Common myeloid progenitor, CD34-positive (primary cell): Measurements from ENCODE around the gene LEF1.

Source experiments
- CTCF ChIA-PET: fragments of 350-600 bp; sonication (Branson Sonifier 250); formaldehyde crosslinking; loops from one replicate; lab custom pipeline; 2021; ENCODE audit warnings: antibody characterized with exemption; lab: Charles Lee
- POLR2A ChIA-PET: fragments of 350-600 bp; sonication (Branson Sonifier 250); formaldehyde crosslinking; loops from one replicate; lab custom pipeline; 2021; ENCODE audit warnings: antibody characterized with exemption; lab: Charles Lee
- DNase-seq, 3 donors: peaks; one replicate each; pipeline versions ENCODE4 v3.0.0 to v3.0.0-alpha.2; 2013
- H3K27ac ChIP-seq, 2 experiments: 1 replicate in 1 of 2; 2 replicates in 1 of 2; pipeline ENCODE4 v1.7.0; 2013; ENCODE audit warnings: inconsistent platforms in 2 of 2, low read length in 2 of 2, mild to moderate bottlenecking in 2 of 2, low read depth in 1 of 2, moderate library complexity in 1 of 2; ENCODE audit not compliant: severe bottlenecking in 2 of 2, insufficient read depth in 1 of 2, poor library complexity in 1 of 2
- H3K27me3 ChIP-seq, 5 experiments: replicated peaks in 2 of 5; 1 replicate in 3 of 5; 2 replicates in 2 of 5; pipeline versions ENCODE4 v1.6.1 to v1.7.0; 2013; ENCODE audit warnings: low read length in 4 of 5, mild to moderate bottlenecking in 2 of 5, moderate library complexity in 2 of 5, inconsistent platforms in 1 of 5; ENCODE audit not compliant: insufficient read depth in 5 of 5, control insufficient read depth in 4 of 5
- H3K36me3 ChIP-seq, 4 experiments: 1 replicate in 2 of 4; 2 replicates in 2 of 4; pipeline versions ENCODE4 v1.6.1 to v1.7.0; 2013; ENCODE audit warnings: low read length in 3 of 4, control low read depth in 1 of 4, mild to moderate bottlenecking in 1 of 4; ENCODE audit not compliant: control insufficient read depth in 4 of 4, insufficient read depth in 4 of 4
- H3K4me1 ChIP-seq, 4 experiments: 1 replicate in 3 of 4; 2 replicates in 1 of 4; pipeline versions ENCODE4 v1.6.1 to v1.7.1; 2013; ENCODE audit warnings: low read length in 3 of 4, mild to moderate bottlenecking in 3 of 4, control low read depth in 1 of 4, inconsistent platforms in 1 of 4, moderate library complexity in 1 of 4; ENCODE audit not compliant: control insufficient read depth in 4 of 4, insufficient read depth in 4 of 4; ENCODE audit errors: control extremely low read depth in 1 of 4
- H3K4me3 ChIP-seq, 7 experiments: 1 replicate in 4 of 7; 2 replicates in 3 of 7; pipeline versions ENCODE4 v1.5.1 to v1.7.0; 2013; ENCODE audit warnings: mild to moderate bottlenecking in 7 of 7, low read length in 6 of 7, moderate library complexity in 6 of 7, inconsistent platforms in 2 of 7, low read depth in 2 of 7, control low read depth in 1 of 7; ENCODE audit not compliant: insufficient read depth in 4 of 7, control insufficient read depth in 1 of 7; ENCODE audit errors: extremely low read depth in 1 of 7
- H3K9me3 ChIP-seq, 5 experiments: 1 replicate in 4 of 5; 2 replicates in 1 of 5; pipeline versions ENCODE4 v1.6.1 to v1.7.1; 2013; ENCODE audit warnings: low read length in 4 of 5, mild to moderate bottlenecking in 2 of 5, inconsistent platforms in 1 of 5, low read depth in 1 of 5, moderate library complexity in 1 of 5; ENCODE audit not compliant: control insufficient read depth in 4 of 5, insufficient read depth in 2 of 5; ENCODE audit errors: control extremely low read depth in 1 of 5
- WGBS: methylation state at CpG from one replicate; pipeline ENCODE4 v1.1.5; 2013; ENCODE audit not compliant: insufficient coverage; 5-methylcytosine and 5-hydroxymethylcytosine counted together

LEF1 gene

DNA sequence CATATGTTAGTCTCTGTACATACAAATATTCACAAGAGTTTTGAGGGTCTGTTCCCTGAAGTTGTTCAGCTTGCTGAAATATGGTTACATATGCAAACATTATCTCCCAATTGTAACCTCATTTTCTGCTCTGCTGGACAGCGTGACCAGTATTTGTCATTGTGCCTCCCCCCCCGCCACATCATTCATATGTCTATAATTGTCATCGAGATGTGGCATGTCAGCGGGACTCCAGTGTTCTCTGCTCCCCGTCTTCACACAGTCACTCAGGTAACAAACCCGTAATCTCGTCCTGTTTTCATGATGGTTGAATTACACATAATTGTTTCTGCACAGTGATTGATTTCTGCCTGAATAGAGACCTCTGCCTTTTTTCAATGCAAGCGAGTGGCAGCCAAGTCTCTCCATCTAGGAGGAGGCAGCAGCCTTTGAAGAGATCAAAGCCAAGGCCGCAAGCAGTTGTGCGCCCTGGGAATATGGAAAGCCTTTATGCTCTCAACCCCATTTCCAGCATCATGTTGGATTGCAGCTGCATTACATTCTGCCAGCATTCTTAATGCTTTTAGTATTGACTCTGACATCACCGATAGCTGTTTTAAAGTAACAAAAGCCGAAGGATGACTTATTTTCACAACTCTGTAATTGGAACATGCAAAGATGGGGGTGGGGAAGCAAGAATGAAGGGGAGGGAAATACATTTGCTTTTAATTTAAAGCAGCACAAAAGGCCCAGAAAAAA, 27.4 kb downstream of the LEF1 start:
- no peak for DNase-seq
- Histone ChIP-seq H3K27me3 (no peaks in the 10 kb centered on the region), H3K4me1 (no peaks in the 10 kb centered on the region), H3K27ac (no peak overlapping the region), H3K36me3 (no peaks in the 10 kb centered on the region), H3K4me3 (no peak overlapping the region), H3K9me3 (no peaks in the 10 kb centered on the region)
- ChIA-PET CTCF (interaction anchor here (0.7 kb wide), 1 partner anchor 121 kb away, joined by 4 read pairs; no protein-coding TSS in a partner anchor), POLR2A (no interaction called here)
- WGBS = 100% methylated on average over 10 of the region's 12 CpGs

DNA sequence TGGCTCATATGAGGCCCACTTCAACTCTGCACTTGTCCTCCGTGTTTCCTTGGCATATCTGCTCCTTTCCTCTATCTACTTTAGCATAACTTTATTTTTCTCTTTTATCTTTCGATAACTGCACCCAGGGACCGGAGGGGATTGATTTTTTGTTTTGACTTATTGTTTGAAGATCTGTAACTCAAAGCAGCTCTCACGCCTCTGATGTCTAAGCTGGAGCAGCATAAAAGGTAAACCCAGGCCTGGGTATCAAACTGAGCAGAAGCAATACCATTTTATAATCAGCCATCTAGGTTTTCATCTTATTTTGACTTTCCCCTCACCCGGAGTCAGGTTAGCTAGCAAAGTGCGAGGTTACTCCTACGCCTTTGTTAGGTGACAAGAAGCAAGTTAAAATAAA, 28.4 kb downstream of the LEF1 start:
- no peak for DNase-seq
- Histone ChIP-seq H3K9me3 (no peaks in the 10 kb centered on the region), H3K27ac (no peak overlapping the region), H3K4me1 (no peaks in the 10 kb centered on the region), H3K4me3 (no peak overlapping the region), H3K36me3 (no peaks in the 10 kb centered on the region), H3K27me3 (no peaks in the 10 kb centered on the region)
- ChIA-PET CTCF (no interaction called here), POLR2A (no interaction called here)
- WGBS = 100% methylated on average over 1 of the region's 7 CpGs

DNA sequence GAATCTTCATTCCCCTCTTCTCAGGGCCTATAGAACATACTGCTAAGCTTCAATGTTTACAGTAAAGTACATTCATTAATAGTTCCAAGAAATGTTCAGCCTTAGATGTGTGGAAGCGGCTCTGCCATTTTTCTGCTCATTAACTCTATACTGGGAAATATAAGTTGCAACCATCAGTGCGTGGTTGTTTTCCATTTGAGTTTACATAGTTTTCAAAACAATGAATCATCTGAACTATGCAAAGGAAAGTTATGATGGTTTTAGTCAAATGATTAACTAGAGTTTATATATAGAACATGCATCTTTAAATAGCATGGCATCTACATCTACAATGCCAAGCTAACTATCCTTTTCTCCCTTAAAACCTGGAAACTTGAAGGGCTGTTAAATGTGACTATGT, 29.6 kb downstream of the LEF1 start:
- Histone ChIP-seq H3K4me3 (no peak overlapping the region), H3K27ac (no peak overlapping the region), H3K4me1 (no peaks in the 10 kb centered on the region), H3K36me3 (no peaks in the 10 kb centered on the region), H3K9me3 (no peaks in the 10 kb centered on the region), H3K27me3 (no peaks in the 10 kb centered on the region)
- CTCF ChIA-PET = interaction anchor here (1.5 kb wide), 1 partner anchor 79 kb away, joined by 3 read pairs; no protein-coding TSS in a partner anchor
- no CpG with 5 or more reads among the region's 2 CpGs for whole genome bisulfite sequencing
- POLR2A ChIA-PET = no interaction called here
- no peak for DNase-seq

DNA sequence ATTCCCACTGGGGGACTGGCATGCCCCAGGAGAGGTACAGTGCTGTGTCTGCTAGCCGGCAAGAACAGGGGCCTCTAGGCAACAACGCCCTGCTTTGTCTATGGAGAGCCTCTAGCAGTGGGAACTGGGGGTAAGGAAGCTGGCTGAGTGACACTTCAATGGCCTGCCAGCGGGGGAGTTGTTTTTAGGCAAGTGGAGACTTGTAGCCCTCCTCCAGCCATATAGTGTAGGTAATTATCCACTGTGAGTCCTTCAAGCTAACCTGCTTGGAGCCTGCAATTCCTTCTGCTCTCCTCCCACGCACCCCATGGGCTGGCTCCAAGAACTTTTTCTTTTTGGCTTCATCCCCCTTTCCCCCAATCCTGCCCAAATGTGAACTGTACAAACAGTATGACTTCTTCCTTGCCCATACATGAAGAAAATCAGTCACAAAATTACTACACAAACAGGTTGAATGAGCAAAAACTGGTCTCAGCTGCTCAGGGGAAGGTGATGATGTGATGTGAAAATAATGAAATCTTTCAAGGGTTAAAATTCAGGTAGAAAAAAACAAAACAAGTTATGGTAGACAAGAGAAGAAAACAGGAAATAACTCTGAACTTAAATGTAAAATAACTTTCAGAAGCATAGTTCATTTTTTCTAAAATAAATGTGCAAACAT, 33.1 kb downstream of the LEF1 start:
- 97% methylated on average over 3 of the region's 4 CpGs for WGBS

DNA sequence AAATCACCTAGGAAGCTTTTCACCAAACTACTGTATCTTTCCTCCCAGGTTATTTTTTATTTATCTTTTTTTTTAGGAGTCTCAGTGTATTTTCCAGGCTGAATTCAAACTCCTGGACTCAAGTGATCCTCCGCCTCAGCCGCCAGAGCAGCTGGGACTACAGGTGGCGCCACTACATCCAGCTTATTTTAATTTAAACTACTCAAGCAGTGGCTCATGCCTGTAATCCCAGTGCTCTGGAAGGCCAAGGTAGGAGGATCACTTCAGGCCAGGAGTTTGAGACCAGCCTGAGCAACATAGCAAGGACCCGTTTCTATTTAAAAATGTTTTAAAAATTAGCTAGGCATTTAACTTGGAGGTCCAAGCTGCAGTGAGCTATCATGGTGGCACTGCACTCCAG, 37.8 kb downstream of the LEF1 start:
- ChIA-PET POLR2A (interaction anchor here (0.6 kb wide), 1 partner anchor 9 kb away, joined by 4 read pairs; no protein-coding TSS in a partner anchor), CTCF (no interaction called here)
- H3K9me3 ChIP-seq = no peaks in the 10 kb centered on the region
- 100% methylated on average over 3 of the region's 4 CpGs for WGBS
- no peak overlapping the region for H3K4me3 ChIP-seq
- no peak overlapping the region for H3K27ac ChIP-seq
- H3K36me3 ChIP-seq = no peaks in the 10 kb centered on the region
- no peaks in the 10 kb centered on the region for H3K27me3 ChIP-seq
- H3K4me1 ChIP-seq = no peaks in the 10 kb centered on the region
- no peak for DNase-seq

More for the DNA sequence above, 33.1 kb downstream of the LEF1 start:
- no peaks in the 10 kb centered on the region for H3K9me3 ChIP-seq
- no peak overlapping the region for H3K27ac ChIP-seq
- no peaks in the 10 kb centered on the region for H3K27me3 ChIP-seq
- CTCF ChIA-PET = no interaction called here
- no peak for DNase-seq
- no peaks in the 10 kb centered on the region for H3K4me1 ChIP-seq
- H3K36me3 ChIP-seq = no peaks in the 10 kb centered on the region
- no peak overlapping the region for H3K4me3 ChIP-seq
- POLR2A ChIA-PET = no interaction called here

DNA sequence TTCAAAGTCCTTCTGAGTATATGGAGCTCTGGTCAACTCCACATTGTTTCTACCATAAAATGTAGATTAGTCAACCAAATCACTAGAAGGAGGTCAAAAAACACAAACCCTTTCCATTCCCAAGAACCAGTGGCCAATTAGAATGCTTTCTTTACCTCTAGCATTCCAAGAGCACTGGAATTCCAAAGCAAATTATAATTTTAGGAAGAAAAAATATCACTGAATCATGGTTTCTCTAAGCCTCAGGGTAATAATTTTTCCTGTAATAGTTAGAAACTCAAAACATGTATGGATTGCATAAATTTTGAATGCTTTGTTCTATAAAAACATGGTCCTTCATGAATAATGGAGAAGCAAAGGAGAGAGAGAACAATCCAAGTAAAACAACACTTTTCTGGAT, 39.5 kb downstream of the LEF1 start:
- CTCF ChIA-PET = no interaction called here
- Histone ChIP-seq H3K4me1 (no peaks in the 10 kb centered on the region), H3K4me3 (no peak overlapping the region)

DNA sequence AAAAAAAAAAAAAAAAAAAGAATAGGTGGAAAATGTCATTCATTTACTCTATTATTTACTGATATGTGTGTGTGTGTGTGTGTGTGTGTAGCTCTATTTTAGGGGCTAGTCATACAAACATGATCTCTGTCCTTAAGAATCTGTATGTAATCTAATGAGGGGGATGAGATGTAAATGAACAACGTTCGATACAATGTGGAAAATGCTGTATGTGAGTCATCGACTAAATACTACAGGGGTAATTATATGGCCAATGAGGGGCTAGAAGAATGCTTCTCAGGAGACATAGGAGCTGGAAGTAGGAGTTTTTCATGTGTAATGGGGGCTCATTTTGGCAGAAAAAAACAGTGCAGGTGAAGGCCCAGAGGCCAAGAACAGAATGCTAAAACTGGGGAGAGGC, 41.9 kb downstream of the LEF1 start:
- no peak overlapping the region for H3K4me3 ChIP-seq
- 100% methylated on average over 3 of the region's 3 CpGs for WGBS
- H3K4me1 ChIP-seq = no peaks in the 10 kb centered on the region
- no peak overlapping the region for H3K27ac ChIP-seq
- POLR2A ChIA-PET = no interaction called here
- H3K27me3 ChIP-seq = no peaks in the 10 kb centered on the region
- H3K9me3 ChIP-seq = no peaks in the 10 kb centered on the region
- no peak for DNase-seq
- CTCF ChIA-PET = no interaction called here
- no peaks in the 10 kb centered on the region for H3K36me3 ChIP-seq

More for the DNA sequence above, 39.5 kb downstream of the LEF1 start:
- H3K9me3 ChIP-seq = no peaks in the 10 kb centered on the region
- H3K27ac ChIP-seq = no peak overlapping the region
- DNase-seq = no peak
- POLR2A ChIA-PET = no interaction called here
- H3K36me3 ChIP-seq = no peaks in the 10 kb centered on the region
- H3K27me3 ChIP-seq = no peaks in the 10 kb centered on the region
